ENCODE data around the gene SERTAD2.
A peak's percentile ranks its signal among the peaks of the same experiment; 100 is the strongest.

Gene SERTAD2

DNA sequence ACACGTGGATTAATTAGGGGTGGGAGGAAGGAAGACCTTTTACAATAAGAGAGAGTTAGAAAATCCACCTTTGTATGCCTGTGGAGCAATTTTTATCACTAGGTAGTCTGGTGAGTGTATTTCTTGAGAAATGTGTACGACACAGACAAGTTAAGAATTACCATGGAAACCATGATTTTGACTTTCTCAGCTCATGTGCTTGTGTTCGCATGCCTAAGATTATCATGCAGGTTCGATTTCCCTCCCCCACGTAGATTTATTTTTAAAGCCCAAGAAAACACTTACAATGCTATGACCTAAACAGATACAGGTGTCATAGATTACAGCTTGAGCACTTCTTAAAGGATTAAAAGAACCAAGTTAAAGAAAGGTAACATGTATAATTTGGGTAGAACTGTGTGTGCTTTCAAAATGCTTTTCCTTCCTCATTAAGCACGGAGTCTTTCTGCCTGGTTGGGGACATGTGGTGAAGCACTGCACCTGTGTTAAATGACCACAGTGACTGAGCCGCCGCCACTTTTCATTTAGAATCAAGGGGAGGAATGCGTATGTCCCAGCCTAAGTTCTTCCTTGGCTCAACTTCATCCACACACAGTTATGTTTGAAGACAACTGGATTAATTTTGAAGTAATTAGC is 16.6 kb downstream of the SERTAD2 start:
- no peak for TF ChIP-seq CTCF (conservative IDR thresholded peaks at IDR 0.05; ENCODE audit: low read depth, low read length)
- H3K9ac ChIP-seq: peak overlapping the region; percentile 72
- peak overlapping the region; percentile 91 for H3K27ac ChIP-seq
- H4K20me1 ChIP-seq (ENCODE audit: insufficient read depth): no peaks in the 10 kb centered on the region
- no peak overlapping the region for H3K4me3 ChIP-seq (IDR thresholded peaks at IDR 0.05; ENCODE audit: insufficient read depth, low read depth, low read length)
- peak overlapping the region; percentile 32; the same call in 1 of the 2 replicates for H2AFZ ChIP-seq (ENCODE audit: low read depth)
- peak overlapping the region; percentile 81 for H3K4me2 ChIP-seq
- peaks cover 81% of the 10 kb centered on the region for H3K4me1 ChIP-seq (ENCODE audit: low read depth, poor library complexity, severe bottlenecking)
- H3K27me3 ChIP-seq (ENCODE audit: insufficient read depth, low read depth): no peaks in the 10 kb centered on the region
- peaks cover 73% of the 10 kb centered on the region for H3K79me2 ChIP-seq (ENCODE audit: insufficient read depth, low read depth)
- no peaks in the 10 kb centered on the region; the same call in 1 of the 2 replicates for H3K36me3 ChIP-seq (ENCODE audit: insufficient read depth)

- Histone ChIP-seq H2AFZ (ENCODE audit: low read depth) (peak overlapping the region; percentile 32; the same call in 1 of the 2 replicates), H3K4me3 (IDR thresholded peaks at IDR 0.05; ENCODE audit: insufficient read depth, low read depth, low read length) (no peak overlapping the region), H3K9ac (peak overlapping the region; percentile 72), H3K27ac (peak overlapping the region; percentile 91), H3K4me1 (ENCODE audit: low read depth, poor library complexity, severe bottlenecking) (peaks cover 73% of the 10 kb centered on the region), H4K20me1 (ENCODE audit: insufficient read depth) (no peaks in the 10 kb centered on the region), H3K79me2 (ENCODE audit: insufficient read depth, low read depth) (peaks cover 64% of the 10 kb centered on the region), H3K27me3 (ENCODE audit: insufficient read depth, low read depth) (no peaks in the 10 kb centered on the region), H3K4me2 (peak overlapping the region; percentile 81), H3K36me3 (ENCODE audit: insufficient read depth) (no peaks in the 10 kb centered on the region; the same call in 1 of the 2 replicates)
- no peak for TF ChIP-seq CTCF (conservative IDR thresholded peaks at IDR 0.05; ENCODE audit: low read depth, low read length)
These were observed 17.5 kb downstream of the SERTAD2 start for GRCh38 chr2:64635976-64636911.

DNA sequence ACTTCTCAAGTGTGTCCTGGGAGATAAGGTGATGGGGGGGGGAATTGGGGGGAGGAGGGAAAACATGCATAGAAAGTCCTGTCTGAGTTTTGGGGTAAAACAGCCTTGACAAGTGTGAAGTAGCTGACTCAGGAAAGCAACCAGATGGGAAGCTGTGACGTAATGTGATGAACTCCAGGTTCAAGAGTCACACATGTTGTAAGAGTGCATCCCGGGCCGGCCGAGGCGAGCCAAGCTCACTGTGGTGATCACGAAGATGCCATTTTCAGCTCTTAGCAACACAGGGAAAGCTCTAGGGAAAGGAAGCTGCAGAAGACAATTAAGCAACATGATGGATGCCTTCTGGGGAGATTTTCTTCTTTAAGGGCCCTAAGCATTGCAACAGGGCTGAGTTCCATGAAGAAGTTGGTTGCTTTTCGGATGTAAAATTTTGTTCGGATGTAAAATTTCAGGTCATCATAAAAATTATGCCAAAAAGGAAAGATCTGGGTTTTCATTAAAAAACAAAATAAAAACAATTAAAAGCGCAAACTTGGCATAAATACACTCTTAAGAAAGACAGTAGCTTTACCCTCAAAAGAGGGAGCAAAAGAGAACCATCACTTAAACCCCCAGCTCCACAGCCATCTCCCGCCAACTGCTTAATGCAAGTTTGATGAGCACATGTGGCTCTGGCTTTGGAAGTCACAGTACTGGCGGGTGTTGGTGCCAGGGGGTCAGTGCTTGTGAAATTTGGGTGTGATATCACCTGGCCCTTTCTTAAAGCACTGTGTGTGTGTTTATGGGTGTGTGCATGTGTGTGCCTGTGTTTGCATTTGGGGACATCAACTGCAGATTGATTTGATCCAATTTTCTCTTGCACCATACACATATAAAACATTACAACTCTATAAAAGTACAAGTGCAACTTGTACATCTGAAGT is 19.1 kb downstream of the SERTAD2 start:
- no peak overlapping the region for H3K4me2 ChIP-seq
- H3K27me3 ChIP-seq (ENCODE audit: insufficient read depth, low read depth): no peaks in the 10 kb centered on the region
- no peaks in the 10 kb centered on the region for H4K20me1 ChIP-seq (ENCODE audit: insufficient read depth)
- peaks cover 56% of the 10 kb centered on the region for H3K4me1 ChIP-seq (ENCODE audit: low read depth, poor library complexity, severe bottlenecking)
- H3K27ac ChIP-seq: no peak overlapping the region; the same call in 1 of the 2 replicates
- H3K79me2 ChIP-seq (ENCODE audit: insufficient read depth, low read depth): peaks cover 47% of the 10 kb centered on the region
- H3K9ac ChIP-seq: no peak overlapping the region
- H3K4me3 ChIP-seq (IDR thresholded peaks at IDR 0.05; ENCODE audit: insufficient read depth, low read depth, low read length): no peak overlapping the region
- no peaks in the 10 kb centered on the region; the same call in 1 of the 2 replicates for H3K36me3 ChIP-seq (ENCODE audit: insufficient read depth)
- H2AFZ ChIP-seq (ENCODE audit: low read depth): no peak overlapping the region
- TF ChIP-seq CTCF (conservative IDR thresholded peaks at IDR 0.05; ENCODE audit: low read depth, low read length): no peak

All from KMS-11 (cell line).